Measurements from ENCODE around the gene TBATA.

The TBATA gene

DNA sequence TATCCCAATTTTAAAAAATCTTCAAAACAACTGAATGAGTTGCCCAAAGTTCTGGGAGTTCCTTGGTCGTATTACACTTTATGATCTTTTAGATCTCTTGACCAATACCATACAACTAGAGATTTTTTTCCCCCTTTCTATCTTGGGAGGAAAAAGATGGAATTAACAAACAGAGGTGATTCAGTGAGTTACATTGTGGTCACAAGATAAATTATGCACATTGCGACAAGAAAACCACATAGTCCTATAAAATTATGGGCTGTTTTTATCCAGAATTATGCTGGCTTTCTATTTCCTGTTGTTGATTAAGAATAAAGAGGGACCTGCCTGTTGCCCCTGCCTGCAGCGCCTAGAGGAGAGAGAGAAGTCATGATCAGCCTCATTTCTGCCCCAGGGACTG lies 22.4 kb upstream of the TBATA start:
- DNase-seq = no peak

DNA sequence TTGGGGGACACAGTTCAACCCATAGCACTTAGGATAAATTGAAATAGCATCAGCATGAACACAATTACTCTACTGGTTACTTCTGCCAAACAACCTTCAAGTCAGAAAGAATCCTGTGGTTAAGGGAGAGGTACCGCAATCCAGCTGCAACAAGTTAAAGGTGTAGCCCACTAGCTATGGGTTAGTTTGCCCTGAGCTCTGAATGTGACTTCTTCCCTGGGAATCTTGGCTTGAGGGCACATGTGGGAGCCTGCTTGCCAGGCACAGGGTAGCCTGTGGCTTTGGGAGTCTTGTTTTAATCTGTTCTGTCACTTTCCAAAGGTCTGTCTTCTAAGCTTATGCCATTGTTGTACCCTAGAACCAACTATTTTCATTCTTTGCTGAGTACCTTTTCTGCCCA lies 21.7 kb upstream of the TBATA start:
- no peak for DNase-seq

DNA sequence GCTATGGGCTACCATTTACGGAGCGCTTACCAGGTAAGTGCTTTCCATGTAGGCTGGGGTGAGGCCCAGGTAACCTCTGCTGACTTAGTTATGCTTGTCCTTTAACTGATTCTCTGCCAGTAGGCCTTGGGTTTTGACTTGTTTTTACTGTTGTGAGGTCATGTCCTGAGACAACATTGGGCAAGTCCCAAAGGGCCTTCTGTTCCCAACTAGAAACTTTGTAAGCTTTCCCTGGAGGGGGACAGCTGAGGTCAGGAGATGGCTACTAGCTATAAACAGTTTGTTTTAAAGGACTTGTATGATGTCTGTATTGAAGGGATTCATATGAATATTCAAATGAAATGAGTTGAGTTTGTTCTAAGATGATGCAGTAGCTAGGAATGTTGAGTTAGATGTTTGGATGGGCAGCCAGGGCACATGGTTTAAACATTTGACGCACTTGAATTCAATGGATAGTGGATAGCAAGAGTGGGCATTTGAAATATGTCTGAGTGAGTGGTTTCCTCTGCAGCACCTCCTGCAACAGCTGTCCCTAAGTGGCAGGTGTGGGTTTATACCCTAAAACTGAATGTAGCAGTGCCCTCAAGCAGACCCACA lies 20.5 kb upstream of the TBATA start:
- DNase-seq = no peak

DNA sequence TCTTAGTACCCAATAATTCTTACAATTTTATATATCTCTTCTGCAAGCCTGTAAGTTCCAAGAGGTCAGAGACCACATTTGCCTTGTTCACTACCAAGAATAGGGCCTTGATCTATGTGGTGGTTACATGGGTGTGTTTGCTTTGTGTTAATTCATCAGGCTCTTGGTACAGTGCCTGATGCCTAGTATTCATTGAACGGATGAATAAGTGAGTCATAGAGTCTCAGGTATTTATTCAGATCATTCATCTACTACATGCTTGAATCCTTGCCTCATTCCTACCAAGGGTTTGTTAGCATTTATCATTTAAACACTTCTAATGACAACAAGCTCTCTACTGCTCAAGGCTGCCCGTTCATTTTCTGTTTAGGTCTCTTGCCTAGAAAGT lies 19.2 kb upstream of the TBATA start:
- no peak for DNase-seq

DNA sequence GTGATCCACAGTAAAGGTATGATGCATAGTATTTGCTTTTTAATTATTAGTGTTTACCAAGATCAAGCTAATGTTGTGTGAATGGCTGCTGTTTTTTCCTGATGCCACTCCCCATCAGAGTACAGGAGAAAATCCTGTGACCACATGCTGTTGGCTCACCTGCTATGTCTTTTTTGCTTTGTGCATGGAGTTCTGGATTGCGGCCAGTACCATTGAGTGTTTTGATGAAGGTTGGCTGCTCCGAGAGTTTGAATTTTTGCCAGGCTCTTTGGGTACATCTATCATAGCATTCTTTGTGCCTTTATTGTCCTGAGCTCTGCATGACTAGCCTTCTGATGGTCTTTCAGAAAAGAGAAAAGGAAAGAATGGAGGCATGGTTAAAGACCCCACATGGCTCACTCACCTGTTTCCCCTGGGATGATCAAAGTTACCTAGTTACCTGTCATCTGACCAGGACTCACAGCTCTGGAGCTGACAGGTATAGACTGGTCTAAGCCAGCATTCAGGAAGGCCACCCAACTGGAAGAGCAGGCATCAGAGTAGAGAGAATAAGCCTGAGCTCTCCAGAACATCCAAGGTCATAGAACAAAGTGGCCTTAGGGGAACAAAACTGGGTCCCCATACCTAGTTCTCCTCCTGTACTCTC lies 18.7 kb upstream of the TBATA start:
- peak; percentile 26 for DNase-seq

DNA sequence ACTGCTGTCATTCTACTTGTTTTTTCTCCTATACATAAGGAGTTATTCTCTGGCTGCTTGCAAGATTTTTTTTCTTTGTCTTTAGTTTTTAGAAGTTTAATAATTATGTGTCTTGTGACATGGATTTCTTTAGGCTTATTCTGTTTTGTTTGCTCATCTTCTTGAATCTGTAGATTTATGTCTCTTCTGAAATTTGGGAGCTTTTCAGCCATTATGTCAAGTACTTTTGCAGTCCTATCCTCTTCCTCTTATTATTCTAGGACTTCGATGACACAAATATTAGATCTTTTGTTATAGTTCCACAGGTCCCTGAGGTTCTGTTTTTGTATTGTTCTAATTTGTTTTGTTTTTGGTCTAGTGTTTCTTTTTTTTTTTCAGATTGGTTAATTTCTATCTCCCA lies 16.7 kb upstream of the TBATA start:
- no peak for DNase-seq

DNA sequence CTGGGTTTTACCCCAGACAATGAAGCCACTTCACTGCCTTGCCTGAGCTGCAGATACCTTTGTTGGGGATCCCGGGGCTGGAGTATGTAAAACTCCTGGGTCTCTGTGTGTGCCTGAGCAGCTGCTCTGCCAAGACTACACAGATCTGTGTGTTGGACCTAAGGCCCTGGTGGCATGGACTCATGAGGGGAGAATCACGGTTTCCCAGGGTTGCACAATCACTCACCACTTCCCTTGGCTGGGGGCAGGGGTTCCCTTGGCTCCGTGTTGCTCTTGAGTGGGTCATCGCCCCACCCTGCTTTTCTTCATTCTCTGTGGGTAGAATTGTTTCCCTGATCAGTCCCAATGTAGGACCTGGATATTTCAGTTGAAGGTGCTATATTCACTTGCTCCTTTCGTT lies 13.9 kb upstream of the TBATA start:
- no peak for DNase-seq

DNA sequence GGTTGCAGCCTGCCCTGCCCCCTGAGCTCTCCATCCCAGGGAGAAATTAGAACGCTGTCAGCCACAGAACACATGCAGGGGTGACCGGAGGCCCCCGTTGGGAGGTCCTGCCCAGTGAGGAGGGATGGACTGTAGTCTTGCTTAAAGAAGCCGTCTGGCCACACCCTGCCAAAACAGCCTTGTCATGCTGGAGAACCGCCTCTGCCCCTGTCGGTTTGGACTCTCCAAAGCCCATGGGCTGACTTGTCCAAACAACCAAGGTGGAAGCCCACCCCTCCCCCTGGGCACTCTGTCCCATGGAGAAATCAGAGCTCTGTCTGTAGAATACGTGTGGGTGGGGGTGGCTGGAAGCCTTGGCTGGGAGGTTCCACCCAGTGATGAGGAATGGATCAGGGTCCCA lies 12.7 kb upstream of the TBATA start:
- DNase-seq = no peak

DNA sequence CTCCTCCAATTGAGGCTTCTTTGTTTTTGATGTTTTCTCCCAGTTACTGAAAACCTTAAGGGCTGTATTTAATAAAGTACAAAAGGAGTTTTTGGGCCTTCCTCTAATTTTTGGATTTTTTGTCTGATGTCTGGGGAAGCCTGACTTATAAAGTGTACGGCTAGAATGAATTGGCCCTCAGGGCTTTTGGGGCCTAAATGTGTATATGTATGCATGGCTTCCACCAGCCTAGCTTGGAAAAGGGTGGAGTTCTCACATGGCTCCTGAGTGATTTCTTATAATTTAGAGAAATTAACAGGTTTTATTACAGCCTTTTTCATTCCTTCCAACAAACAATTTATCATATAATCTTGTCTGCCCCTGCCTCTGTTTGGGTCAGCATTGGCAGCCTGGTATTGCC lies 10.4 kb upstream of the TBATA start:
- DNase-seq = no peak

DNA sequence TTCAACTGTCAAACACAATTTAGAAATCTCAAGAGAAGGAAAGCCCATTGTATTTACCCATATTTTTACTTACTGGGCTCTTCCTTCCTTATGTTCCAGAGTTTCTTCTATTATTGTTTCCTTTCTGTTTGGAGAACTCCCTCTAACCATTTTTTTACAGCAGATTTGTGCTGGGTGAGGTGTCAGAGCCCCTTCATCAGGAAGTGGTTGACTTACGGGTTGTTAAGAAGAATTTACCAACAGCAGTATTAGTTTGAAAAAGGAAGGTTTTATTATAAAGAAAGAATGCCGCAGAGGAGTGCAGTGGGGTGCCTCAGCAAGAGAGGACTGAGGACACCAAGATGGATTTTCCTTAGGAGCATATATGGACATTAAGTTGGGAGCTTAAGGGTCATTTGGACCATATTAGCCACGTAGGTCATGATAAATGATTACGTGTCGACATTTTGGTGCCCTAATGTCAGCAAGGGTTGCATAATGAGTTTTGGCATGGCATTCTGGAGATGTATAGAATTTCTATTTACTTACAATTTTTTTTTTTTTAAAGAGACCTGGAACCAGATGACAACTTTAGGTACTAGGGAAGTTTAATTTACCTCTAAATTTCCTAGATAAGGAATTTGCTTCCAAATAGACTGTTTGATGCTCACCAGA lies 6.3 kb upstream of the TBATA start:
- peak; percentile 47 for DNase-seq

DNA sequence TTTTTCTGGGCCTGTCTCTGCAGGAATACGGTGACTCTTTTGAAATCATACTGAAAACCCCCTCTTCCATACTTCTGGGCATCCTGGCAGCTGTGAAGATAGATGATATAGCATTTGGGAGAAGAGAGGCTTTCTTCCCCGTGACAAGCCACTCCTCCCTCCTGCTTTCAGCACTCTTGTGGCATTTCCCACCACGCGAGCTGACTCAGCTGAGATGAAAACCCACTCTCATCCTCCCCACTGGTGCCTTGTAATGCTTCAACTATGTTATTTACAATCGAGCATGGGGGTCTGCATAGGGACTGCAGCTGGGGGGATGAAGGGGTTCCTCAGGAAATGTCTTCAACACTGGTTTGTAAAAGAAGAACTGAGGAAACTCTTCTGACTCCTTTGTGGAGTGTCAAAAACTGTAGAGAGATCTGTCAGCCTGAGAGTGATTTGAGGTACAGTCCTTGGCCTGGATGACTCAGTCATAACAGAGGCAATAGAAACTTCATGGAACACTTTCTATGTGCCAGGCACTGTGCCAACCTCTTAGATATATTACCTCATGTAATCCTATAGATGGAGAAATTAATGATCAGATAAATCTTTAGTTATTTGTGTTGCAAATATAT lies 1.7 kb upstream of the TBATA start:
- no peak for DNase-seq

DNA sequence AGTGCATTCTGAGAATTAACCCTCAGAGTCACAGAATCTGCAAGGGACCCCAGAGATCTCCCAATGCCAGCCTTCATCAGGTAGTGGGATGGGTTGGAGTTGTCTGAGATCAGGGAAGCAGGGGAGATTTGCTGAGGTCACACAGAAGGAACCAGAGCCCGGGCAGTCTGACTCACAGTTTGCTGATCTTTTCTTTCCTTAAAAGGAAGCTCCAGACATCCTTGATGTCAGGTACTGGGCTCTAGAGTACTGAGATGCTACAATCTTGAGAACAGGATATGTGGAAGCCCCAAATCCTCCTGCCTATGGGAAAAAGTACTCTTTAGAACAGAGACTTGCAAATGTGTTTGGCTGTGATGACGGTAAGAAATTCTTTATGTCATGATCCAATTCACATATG lies 706 bp downstream of the TBATA start:
- no peak for DNase-seq

DNA sequence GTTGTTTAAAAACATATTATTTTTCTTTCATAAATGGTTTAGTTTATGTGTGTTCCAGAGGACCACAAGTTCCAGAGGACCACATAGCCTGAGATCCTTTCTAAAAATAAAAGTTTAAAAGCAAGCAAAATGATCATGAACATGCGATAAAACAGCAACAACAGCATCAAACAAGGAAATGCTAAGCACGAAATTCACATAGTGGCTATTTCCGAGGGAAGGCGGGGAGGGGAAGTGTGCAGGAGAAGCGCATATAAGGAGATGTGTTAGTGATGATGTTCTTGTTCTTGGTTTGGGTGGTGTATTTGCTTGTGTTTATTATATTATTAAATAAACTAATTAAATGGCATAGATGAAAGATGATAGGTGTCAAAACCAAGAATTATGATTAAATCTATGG lies 1.2 kb downstream of the TBATA start:
- no peak for DNase-seq

DNA sequence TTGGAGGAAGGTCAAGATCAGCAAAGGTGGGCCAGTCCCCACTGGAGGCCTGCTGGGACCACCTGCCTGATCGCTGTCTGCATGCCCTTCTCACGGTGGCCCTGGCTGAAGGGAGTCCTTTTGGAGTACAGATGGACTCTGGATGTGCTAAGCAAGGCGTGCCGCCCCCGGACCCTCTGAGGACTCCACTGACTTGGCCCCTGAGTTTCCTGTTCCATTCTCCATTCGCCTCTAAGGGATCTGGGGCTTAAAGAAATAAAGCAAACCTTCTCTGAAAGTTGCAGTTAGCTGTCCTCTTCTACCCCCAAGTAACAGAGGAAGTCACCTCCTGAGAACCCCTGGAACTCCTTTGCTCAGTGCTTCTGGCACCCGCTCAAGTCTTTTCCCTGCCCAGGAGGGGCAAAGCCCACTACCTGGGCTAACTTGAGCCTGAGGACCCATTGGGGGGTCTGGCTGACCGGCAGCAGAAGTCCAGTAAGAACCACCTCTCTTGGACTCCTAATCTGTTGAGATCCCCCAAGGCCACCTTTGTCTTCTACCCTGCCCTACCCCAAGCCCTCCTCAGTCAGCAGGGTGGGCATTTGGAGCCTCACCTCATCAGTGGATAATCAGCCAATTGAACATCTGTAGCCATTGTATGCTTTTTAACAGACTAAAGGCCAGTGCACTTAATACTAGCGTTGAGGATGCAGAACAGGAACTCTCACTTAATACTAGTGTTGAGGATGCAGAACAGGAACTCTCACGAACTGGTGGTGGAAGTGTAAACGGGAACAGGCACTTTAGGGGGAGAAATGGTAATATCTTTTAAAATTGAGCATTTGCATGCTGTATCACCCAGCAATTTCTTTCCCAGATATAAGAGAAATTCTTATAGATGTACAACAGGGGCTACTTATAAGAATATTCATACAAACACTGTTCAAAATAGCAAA lies 2.2 kb downstream of the TBATA start:
- DNase-seq = no peak

DNA sequence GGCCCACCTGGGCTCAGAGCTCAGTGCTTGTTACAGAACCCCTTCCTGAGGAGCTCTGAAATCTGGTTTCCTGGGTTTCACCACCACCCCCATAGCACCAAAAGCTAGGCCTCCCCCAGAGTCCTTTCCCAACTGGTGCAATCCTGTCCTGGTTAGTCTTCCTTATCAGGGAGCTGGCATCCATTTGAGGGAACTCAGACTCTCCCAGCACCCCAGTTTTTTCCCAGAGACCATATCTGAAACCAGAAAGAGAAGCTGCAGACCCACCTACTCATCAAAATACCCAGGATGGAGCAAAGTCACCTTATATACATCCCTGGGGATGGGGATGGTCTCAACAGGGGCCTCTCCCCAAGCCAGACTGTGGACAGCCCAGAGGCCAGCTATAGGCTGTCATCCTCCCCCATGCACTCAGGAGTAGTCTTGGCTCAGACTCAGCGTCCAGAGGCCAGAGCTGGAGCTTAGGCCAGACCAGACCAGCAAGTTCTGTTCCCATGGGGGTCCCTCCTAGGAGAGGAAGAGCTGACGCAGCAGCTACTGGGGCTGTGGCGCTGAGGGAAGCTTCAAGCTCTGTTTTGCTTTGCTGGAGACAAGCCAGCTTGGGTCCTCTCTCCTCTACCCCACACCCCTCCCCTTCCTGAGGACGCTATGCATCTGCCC lies 3.0 kb downstream of the TBATA start:
- no peak for DNase-seq

DNA sequence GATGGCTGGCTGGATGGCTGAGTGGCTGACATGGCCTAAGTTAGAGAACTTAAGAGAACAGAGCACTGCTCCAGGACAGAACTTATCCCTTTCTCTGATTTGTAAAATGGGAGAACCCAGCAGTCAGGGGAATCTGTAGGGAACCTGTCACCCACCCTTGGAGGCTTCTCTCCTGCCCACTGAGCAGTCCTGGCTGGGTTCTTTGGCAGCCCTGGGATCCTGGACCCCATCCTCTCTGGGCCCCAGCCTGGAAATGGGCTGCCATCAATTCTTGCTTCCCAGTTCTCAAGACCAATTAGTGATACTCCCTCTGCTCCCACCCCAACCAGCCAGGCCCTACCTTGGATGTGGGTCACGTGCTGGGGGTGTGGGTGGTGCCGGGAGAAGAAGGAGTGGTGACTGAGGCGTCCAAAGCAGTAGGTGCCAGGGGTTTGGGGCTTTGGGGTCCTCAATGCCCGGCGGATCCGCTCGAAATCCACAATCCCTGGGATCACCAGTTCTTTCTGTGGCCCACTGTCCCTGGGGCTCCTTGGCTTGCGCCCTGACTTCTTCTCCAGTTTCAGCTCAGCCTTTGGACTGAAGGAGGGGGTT lies 3.6 kb downstream of the TBATA start:
- no peak for DNase-seq

DNA sequence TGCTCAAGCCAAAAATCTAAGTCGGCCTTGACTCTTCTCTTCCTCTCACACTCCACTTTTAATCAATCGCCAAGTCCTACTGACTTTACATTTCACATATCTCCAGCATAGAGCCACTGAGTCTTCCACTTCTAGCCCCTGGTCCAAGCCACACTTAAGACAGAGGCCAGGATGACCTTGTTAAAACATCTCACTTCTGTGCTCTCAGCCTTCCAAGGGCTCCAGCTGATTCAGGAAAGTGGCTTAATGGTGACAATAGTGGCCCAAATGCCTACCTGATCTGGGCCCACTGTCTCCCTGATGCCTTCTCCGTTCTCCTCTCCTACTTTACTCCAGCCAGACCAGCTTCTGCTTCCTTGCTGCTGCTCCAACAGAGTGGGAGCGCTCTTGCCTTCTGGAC lies 4.4 kb downstream of the TBATA start:
- no peak for DNase-seq

DNA sequence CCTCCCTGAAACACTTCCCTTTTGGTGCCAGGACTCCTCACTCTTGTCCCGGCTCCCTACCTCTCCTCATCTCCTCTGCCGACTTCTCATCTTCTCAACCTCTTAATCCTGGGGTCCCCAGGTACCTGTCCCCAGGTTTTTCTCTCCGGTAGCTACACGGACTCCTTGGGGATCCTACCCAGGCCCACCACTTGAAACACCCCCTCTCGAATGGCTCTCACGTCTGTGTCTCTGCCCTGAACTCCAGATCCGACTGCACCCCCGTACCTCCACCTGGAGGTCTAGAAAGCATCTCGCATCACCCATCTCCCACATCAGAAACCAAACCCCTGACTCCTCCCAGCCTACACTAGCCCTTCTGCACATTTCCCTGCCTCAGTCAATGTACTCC lies 4.8 kb downstream of the TBATA start:
- DNase-seq = no peak

DNA sequence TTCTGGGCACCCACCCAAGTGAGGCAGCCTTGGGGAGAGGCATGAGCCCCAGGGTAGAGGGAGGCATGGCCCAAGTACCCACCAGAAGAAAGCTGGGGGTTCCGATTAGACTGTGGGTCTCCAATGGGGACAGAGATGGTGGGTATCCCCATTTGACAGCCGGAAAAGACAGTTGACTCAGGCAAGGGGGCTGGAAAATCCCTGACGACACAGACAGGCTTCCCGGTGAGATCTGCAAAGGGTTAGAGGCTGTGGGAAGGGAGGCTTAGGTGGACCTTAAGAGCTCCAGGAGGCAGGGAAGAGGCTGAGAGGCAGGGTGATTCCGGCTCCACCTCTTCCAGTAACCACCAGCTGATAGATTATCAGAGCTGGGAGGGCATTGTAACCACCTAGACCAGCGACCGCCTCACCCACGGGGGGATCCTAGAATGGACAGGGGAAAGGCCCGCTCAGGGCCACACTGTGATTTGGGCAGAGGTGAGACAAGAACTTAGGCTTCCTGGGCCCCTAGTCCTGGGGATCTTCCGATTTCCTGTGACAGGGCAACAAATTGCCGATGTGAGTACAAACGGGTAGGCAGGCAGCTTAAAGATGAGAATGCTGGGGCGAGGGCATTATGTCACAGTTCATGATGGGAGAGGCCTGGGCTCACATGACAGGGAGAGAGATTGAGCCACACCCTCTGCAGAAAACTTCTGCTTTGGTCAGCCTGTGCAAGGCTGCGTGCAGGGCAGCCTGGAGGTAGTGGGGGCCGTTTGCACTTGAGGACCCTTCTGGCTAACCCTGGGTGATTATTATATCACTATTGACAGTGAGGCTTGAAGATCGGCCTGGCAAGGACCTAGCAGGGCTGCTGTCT lies 5.4 kb downstream of the TBATA start:
- no peak for DNase-seq

DNA sequence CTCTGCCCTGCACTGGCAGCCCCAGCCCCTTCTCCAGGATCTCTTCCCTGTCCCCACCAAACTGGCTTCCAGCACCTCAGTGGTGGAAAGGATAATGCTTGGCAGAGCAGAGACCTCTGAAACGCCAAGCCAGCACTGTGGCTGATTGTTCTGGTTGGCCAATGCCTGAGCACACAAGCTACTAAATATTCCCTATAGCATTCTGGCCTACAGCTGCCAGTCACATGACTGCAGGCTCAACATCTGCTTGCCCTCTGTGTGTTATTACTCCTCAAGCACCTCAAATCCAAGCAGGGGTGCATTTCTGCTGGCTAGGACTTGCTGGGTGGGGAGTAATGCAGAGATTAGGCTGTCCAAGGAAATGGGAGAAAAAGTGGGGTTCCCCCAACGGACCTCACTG lies 6.1 kb downstream of the TBATA start:
- DNase-seq = peak; percentile 35

DNA sequence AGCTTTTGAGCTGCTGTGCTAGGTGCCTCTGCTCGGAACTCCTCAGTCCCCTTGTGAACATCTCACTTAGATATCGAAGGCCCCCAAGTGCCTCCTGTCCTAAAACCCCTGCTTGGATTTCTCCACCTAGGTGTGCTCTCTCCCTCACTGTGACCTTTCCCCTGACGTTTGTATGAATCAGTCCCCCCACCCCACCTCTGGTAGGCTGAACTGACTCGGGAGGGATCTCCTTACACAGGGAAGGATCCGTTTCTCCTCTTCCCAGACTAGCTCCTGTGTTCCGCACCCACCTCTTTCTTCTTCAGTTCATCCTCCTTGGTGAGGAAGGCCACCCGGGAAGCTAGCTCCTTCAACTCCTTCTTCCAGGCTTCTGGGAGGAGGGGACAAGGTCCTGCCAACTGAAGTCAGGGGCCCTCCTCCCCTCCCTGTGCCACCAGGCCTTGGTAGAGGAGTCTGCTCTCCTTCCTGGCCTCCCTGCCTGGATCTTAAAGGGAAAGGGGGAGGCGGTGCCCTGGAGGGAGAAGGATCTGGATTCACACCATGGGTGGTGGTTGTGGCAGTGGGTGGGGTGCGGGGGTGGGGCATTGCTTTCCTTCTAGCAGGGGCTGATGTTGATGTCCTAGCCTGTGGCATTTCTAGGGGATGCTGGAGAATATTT lies 6.8 kb downstream of the TBATA start:
- DNase-seq = no peak

Data from NCI-H2171 treated with DMSO at 0.1 percent for 48 hours (cell line).